HEK293T (cell line): Measurements from ENCODE around the gene RB1.

Source experiments
- CTCF ChIA-PET: fragments of 350-600 bp; formaldehyde crosslinking; extraction: SDS; loops from one replicate; lab custom pipeline; 2021; ENCODE audit warnings: antibody characterized with exemption, inconsistent platforms; lab: Yijun Ruan, JAX
- POLR2A ChIA-PET: fragments of 350-600 bp; formaldehyde crosslinking; extraction: SDS; loops from one replicate; lab custom pipeline; 2020; ENCODE audit warnings: antibody characterized with exemption, inconsistent platforms; lab: Yijun Ruan, JAX
- DNase-seq: peaks from one replicate; pipeline ENCODE4 v3.0.0; 2012; ENCODE audit warnings: mixed read lengths; ENCODE audit errors: extremely low spot score
- ARNT ChIP-seq: fragments of 450-650 bp; IDR thresholded peaks from 2 replicates; pipeline ENCODE4 v1.6.1; 2017; ENCODE audit warnings: mild to moderate bottlenecking
- BHLHE40 ChIP-seq: fragments of 450-650 bp; IDR thresholded peaks from 2 replicates; pipeline ENCODE4 v1.6.1; 2016; ENCODE audit warnings: mild to moderate bottlenecking, moderate library complexity, borderline replicate concordance
- CTBP1 ChIP-seq: fragments of 450-650 bp; IDR thresholded peaks from 2 replicates; pipeline ENCODE4 v1.6.1; 2016; ENCODE audit warnings: borderline replicate concordance
- ELF4 ChIP-seq: fragments of 450-650 bp; IDR thresholded peaks from 2 replicates; pipeline ENCODE4 v1.6.1; 2017; ENCODE audit warnings: antibody characterized with exemption
- FOXA1 ChIP-seq: fragments of 450-650 bp; IDR thresholded peaks from 2 replicates; pipeline ENCODE4 v1.6.1; 2016; ENCODE audit warnings: mild to moderate bottlenecking
- FOXK2 ChIP-seq: fragments of 450-650 bp; IDR thresholded peaks from 2 replicates; pipeline ENCODE4 v1.6.1; 2016; ENCODE audit warnings: mild to moderate bottlenecking
- FOXM1 ChIP-seq: fragments of 450-650 bp; IDR thresholded peaks from 2 replicates; pipeline ENCODE4 v1.6.1; 2017; ENCODE audit warnings: mild to moderate bottlenecking, borderline replicate concordance
- HDGF ChIP-seq: fragments of 450-650 bp; IDR thresholded peaks from 2 replicates; pipeline ENCODE4 v1.6.1; 2017; ENCODE audit warnings: antibody characterized with exemption, borderline replicate concordance
- L3MBTL2 ChIP-seq: fragments of 450-650 bp; conservative IDR thresholded peaks from 2 replicates; pipeline ENCODE4 v1.6.1; 2016; ENCODE audit warnings: mild to moderate bottlenecking
- LEF1 ChIP-seq: fragments of 450-650 bp; IDR thresholded peaks from 2 replicates; pipeline ENCODE4 v1.6.1; 2017; ENCODE audit warnings: mild to moderate bottlenecking, borderline replicate concordance
- NFRKB ChIP-seq: fragments of 450-650 bp; IDR thresholded peaks from 2 replicates; pipeline ENCODE4 v1.6.1; 2016; ENCODE audit warnings: mild to moderate bottlenecking, moderate library complexity
- SP1 ChIP-seq: fragments of 450-650 bp; IDR thresholded peaks from 2 replicates; pipeline ENCODE4 v1.6.1; 2017
- SUZ12 ChIP-seq: fragments of 450-650 bp; IDR thresholded peaks from 2 replicates; pipeline ENCODE4 v1.6.1; 2016; ENCODE audit warnings: mild to moderate bottlenecking
- TARDBP ChIP-seq: fragments of 450-650 bp; IDR thresholded peaks from 2 replicates; pipeline ENCODE4 v1.6.1; 2016
- ZNF384 ChIP-seq: fragments of 450-650 bp; IDR thresholded peaks from 2 replicates; pipeline ENCODE4 v1.6.1; 2016
- TF ChIP-seq, protein P1 (sequence below): fragments of 450-650 bp; IDR thresholded peaks from 2 replicates; pipeline ENCODE4 v1.6.1; 2016

RB1 gene

DNA sequence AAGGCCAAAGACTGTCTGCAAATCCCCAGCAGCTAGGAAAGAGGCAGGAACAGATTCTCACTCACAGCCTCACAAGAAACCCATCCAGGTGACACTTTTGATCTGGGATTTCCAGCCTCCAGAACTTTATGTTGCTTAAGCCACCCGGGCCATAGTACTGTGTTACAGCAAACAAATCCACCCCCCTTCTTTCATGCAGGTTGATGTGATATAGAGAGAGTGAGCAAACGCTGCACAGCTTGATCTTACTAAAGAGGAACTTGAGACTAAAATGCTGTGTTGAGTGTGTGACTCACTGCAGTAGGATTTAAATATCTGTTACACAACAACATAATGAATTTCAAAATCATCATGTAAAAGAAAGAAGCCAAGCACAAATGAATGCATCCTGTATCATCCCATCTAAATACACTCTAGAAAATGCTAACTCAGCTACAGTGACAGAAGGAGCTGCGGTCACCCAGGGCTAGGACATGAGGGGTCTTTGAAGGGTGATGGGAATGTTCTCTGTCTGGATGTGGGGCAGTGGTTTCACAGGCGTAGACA is 197.2 kb downstream of the RB1 start:
- DNase-seq: no peak
- TF ChIP-seq HDGF (no peak), LEF1 (no peak), ZNF384 (no peak), L3MBTL2 (no peak), NFRKB (no peak), CTBP1 (no peak), FOXA1 (no peak), ELF4 (no peak), TARDBP (no peak), SP1 (no peak), BHLHE40 (no peak), SUZ12 (no peak), FOXK2 (no peak)
- TF ChIP-seq, protein P1, sequence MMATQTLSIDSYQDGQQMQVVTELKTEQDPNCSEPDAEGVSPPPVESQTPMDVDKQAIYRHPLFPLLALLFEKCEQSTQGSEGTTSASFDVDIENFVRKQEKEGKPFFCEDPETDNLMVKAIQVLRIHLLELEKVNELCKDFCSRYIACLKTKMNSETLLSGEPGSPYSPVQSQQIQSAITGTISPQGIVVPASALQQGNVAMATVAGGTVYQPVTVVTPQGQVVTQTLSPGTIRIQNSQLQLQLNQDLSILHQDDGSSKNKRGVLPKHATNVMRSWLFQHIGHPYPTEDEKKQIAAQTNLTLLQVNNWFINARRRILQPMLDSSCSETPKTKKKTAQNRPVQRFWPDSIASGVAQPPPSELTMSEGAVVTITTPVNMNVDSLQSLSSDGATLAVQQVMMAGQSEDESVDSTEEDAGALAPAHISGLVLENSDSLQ: no peak
- ChIA-PET CTCF (no interaction called here), POLR2A (no interaction called here)

DNA sequence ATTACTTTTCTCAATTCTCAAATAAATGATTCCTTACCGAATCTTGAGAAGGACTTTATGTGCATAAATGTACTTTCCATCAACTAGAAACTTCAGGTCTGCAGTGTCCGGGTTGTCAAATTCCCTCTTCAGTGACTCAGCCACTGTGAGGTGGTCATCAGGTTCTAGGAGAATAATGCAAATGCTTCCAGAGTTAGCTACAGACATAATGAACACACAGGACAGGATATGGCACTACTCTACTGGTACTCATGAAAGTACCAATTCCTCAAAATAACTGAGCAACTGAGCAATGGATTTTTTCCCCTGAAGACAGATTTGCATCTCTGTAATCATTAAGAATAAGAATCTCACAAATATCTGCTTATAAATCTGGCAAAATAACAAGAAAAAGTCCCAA is 198.2 kb downstream of the RB1 start:
- no peak for DNase-seq
- TF ChIP-seq, protein P1: no peak
- TF ChIP-seq SP1 (no peak), FOXM1 (no peak), ARNT (no peak), ZNF384 (no peak), CTBP1 (no peak), HDGF (no peak), LEF1 (no peak), TARDBP (no peak), NFRKB (no peak), SUZ12 (no peak)
- CTCF ChIA-PET: no interaction called here
- POLR2A ChIA-PET: no interaction called here

DNA sequence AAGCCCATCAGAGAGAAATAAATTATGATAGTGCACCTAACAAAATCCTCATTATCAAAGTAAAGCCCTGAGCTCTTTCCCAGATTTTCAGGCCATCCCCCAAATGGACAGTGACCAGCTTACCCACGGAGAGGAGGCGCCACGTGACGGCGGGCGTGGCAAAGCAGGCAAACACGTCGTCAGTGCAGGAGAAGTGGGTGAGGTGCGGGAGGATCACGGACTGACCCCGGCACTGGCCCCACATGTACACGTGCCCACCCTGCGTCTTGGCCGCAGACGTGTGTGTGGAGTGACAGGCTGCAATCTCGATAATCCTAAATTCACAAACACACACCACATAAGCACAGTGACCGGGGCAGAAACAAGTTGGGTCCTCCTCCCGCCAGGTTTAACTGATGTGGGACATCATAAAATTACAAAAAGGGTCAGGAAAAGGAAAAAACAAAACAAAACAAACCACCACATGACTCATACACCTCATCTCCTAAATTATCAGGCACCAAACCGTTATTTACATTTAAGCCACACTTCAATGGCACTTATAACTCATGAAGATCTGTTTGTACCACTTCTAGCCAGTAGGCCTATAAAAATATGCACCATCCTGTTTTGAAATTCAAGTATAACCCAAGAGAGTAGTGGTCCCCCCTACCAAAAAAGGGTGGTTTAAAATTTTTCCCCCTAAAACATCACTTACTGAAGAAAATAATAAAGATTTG is 199.2 kb downstream of the RB1 start:
- no peak for DNase-seq
- ChIA-PET CTCF (no interaction called here), POLR2A (no interaction called here)
- TF ChIP-seq HDGF: no peak
- TF ChIP-seq ELF4: no peak
- no peak for TF ChIP-seq CTBP1
- no peak for TF ChIP-seq ARNT
- no peak for TF ChIP-seq BHLHE40
- TF ChIP-seq FOXM1: no peak
- no peak for TF ChIP-seq L3MBTL2

DNA sequence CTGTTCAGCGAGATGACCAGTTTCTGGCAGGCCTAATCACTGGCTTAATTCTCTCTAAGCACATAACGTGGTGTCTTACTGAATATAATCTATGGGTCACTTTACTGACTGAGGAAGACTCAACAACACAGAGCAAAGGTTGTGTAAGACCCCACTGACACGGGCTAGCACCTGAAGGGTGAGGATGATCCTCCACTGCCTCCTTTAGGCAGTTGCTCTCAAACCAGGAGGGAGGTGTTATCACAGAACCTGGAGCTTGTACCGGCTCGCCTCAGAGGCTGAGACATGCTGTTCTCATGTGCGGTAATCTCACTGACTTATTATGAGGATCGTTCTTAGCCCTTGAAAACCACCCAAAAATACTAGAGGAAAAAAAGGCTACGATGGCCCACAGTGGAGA is 201.1 kb downstream of the RB1 start:
- ChIA-PET POLR2A (no interaction called here), CTCF (no interaction called here)
- TF ChIP-seq HDGF (no peak), LEF1 (no peak)
- DNase-seq: no peak

DNA sequence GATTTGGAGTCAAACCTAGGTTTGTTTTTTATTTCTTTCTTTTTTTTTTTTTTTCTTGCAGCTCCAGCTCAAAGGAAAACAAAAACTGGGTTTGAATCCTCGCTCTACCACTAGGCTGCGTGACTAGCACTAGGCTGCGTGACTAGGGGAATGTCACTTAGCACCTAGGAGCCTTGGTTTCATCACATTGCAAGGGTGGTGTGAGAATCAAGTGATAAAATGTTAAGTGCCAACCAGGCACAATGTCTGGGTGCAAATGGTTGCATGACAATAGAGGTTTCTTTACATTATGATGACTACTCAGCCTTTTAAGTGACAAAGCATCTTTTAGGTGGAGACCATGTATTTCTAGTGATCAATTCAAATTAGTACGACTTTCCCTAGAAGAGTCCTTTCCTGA is 201.5 kb downstream of the RB1 start:
- no peak for DNase-seq
- CTCF ChIA-PET: no interaction called here
- POLR2A ChIA-PET: no interaction called here
- TF ChIP-seq LEF1 (no peak), SUZ12 (no peak), L3MBTL2 (no peak), FOXA1 (no peak), FOXK2 (no peak), TARDBP (no peak), HDGF (no peak), ARNT (no peak), BHLHE40 (no peak), NFRKB (no peak), ELF4 (no peak), ZNF384 (no peak), CTBP1 (no peak), SP1 (no peak), FOXM1 (no peak)
- TF ChIP-seq, protein P1: no peak

DNA sequence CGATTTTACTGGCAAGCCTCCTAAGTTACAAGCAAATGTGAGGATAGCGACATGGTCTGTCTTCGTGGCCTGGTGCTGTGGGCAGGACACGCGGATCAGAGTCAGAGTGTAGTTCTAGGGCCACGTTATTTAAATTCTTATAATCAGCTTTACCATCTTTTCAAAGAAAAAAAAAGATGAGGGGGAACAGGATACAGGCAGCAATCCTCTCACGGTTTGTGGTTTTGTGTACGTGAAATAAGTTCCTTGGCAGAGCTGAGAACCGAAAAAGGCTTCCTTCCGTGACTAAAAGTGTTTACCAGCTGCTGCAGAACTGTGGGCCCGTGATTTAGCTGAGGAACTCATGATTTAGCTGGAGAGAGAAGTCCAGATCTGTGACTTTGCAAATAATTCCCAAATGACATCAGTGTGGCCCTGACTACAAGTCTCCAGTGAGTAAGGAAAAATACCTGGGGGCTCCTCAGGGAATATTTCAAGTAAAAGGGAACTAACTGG is 202.1 kb downstream of the RB1 start:
- TF ChIP-seq FOXA1 (no peak), ZNF384 (no peak), NFRKB (no peak), LEF1 (no peak), BHLHE40 (no peak), CTBP1 (no peak), L3MBTL2 (no peak), SP1 (no peak), ELF4 (no peak), ARNT (no peak), FOXM1 (no peak)
- TF ChIP-seq, protein P1: no peak
- no peak for DNase-seq
- ChIA-PET CTCF (no interaction called here), POLR2A (no interaction called here)
